ENCODE measurements around the gene MTG2. TPM values are rescaled to one million over a fixed set of nuclear protein-coding genes. Genes with fewer than 3 reads are reported as not detected.

Gene MTG2
- total RNA-seq, 1 donor from 2014 or later = 17.6 TPM

DNA sequence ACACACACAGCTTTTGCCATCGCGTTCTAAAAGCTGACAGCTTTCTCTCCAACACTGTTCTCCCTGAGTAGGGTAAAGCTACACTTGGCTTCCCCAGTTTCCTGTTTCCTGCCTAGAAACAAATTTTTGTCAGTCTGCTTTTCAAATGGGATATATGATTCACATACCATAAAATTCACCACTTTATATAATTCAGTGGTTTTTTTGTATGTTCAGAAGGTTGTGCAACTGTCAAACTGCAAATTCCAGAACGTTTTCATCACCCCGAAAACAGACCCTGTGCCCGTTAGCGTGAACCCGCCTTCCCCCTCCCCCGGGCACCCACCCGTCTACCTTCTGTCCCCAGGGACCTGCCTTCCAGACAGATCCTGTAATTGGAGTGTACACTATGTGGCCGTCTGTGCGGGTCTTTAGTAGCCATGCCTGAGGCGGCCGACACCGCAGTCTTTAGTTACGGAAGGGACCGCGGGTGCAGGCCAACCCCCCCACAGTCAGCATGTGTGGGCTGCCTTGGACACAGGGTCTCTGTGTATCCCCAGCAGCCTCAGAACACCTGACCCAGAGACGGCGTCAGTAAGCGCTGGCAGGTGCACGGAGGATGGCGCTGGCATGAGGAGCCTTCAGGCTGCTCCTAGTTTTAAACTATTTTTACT, 20.7 kb downstream of the MTG2 start:
- no peak for DNase-seq (ENCODE audit: low read depth, low spot score)

DNA sequence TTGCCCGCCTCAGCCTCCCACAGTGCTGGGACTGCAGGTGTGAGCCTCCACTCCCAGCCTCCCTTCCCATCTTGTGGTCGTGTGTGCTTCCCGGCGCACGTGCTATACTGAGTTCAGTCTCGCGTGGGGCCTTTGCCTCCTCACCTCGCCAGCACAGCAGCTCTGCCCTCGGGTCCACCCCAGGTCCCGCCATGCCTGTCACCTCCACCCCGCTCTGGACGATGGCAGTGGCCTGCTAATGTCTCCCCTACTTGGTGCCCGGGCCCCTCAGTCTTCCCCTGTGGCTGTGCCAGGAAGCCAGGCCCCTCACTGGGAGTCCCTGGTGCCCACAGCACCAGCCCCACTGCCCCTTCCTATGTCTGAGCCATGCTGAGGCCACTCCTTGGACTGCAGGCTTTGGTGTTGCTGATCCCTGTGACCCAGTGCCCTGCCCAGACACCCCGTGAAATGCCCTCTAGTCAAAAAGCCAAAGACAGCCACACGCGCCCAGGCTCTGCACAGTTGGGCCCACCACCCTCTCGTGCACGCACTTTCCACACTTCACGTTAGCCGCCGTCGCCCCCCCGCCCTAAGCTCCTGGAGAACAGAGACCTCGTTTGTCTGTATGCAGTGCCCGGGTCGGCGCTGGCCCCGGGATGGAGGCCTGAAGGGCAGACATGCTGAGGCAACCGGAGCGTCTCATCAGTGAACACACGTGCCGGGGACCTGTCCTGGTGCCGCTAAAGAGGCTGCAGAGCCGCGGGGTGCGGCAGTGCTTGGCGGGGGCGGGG, 23.0 kb downstream of the MTG2 start:
- DNase-seq (ENCODE audit: low read depth, low spot score) = no peak

DNA sequence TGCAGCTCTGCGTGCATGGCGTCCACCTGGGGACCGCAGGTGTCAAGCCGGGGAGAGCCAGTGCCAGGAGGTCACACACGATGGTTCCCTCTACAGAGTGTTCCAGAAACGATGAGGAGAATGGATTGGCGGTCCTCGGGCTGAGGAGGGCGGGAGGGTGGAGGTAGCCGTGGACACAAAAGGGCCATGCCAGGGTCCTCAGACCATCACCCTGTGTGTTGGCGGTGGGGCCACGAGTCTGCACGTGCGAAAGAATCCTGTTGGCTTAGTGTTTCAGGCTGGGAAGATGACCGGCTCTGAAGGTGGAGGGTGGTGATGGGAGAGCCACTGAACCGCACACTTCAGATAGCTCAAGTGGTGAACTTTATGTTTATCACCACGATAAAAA, 23.6 kb downstream of the MTG2 start:
- no peak for DNase-seq (ENCODE audit: low read depth, low spot score)

DNA sequence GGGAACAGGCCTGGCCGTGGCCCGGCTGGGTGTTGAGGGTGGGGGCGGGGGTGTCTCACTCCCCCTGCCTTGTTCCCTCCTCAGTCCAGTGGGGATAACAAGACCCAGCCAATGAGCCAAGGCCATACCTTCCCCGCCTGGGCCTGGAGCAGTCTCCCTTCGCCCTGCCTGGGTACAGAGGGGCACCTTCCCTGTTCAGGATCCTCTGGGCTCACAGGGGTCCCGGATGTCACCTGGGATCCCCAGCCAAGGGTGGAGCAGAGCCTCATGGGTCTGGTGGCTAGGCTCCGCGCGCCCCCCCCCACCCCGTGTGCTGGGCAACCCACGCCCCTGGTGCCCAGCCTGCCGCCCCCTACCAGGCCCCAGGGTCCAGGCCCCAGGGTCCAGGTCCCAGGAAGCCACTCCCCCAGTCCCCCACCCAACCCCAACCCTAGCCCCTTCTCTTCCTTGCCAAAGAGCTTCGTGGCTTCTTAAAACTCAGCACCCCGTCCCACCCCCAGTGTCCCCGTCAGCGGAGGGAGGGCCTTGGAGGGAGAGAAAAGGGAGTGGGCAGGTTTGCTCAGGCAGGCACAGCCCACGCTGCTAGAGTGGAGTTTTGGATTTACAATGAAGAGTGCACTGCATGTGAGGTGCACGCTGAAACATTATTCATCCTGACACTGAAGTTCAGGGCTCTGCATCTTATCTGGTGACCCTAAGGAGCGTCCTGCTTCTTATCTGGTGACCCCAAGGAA, 25.4 kb downstream of the MTG2 start:
- DNase-seq (ENCODE audit: low read depth, low spot score) = no peak

DNA sequence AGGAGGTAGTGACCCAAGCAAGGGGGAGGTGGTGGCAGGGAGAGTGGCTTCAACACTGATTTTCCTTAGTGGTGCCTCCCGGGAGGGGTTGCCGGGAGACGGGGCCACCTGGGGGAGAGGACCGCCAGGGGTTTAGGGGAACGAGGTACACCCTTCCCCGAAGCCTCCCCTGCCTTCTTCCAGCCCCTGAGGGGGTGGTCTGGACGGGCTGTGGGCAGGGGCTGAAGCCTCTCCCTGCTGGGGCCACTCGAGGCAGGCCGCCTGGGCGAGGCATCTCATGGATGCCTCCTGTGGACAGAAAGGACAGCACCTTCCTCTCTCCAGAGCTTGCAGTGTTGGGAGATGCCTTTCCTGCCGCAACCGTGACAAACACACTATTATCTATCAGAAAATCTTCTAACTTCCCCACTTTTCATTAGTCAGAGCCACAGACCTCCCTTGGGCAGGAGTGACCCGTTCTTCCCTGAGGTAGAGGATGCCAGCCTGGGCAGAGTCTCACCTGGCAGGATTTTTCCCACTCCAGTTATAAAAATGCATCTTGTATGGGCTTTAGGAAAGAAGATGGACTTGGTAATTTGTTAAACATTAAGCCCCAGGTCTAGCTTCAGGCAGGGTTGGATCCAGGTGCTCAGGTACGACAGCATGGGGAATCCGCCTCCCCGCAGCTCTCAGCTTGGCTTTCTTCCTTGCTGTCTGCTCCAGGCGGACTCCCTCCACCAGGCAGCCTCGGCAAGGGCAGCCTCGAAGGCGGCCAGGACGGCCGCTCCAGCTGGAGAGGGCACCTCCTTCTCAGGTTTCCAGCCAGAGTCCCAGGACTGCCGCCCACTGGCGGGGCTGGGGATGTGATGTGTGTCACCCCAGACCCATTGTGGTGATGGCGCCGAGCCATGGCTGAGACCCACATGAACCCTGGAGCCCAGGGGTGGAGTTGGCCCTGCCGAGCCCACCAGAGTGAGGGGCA, 26.2 kb downstream of the MTG2 start:
- DNase-seq (ENCODE audit: low read depth, low spot score) = no peak

DNA sequence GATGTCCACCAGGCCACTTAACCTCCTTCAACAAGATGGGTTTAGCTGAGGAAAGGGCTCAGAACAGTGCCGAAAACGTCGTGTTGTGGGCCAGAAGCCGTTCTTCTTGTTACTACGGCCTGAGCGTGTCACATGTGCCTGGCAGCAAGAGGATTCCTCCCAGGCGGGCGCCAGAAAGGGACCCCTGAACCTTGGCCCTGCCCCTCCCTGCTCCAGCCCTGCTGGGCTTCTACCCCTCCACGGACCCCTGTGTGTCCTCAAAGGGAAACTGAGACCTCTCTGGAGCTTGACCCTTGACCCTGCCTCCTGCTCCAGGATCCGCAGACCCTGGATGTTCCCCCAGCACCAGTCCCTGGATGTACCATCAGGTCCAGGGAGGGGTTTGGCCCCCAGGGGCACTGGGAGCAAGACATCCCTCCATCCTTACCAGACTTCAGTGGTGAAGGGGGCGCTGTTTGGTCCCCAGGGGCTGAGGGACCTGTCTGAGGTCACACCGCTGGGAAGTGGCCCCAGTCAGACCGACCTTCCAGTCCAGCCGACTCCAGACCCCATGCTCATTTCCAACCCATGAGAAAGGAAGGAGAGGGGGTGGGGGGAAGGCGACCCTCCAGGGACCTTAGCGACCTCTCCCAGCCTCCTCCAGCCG, 27.1 kb downstream of the MTG2 start:
- no peak for DNase-seq (ENCODE audit: low read depth, low spot score)

DNA sequence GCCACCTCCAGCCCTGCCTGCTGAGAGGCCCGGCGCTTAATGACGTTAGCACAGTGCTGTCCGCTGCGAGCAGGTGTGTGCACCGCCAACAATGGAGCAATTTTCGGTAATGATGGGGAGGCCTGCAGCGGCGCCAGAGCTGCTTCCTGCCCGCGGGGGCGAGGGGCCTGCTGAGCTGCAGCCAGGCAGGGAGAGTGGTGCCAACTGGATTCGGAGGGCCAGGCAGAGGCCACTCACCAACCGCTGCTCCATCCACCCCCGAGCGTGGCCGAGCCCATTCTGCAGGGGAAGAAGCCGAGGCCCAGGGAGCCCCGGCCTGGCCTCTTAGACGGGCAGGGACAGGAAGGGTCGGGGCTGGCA, 27.6 kb downstream of the MTG2 start:
- DNase-seq (ENCODE audit: low read depth, low spot score) = no peak

DNA sequence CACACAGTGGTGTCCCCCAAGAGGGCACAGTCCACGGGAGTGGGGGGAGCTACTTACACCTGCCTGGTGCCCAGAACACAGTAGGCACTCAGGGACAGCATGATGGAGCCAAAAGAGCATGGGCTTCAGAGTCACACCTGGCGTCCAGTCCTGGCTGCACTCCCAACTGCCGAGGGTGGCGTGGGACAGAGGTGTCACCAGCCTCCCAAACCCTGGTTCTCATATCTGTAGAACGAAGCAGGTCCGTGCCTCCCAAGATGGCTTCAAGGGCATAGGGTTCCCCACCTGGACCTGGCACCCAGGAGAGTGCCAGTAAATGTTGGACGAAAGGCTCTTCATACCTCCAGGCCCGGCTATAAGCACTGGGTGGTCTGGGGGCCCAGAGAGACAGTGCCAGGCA, 28.4 kb downstream of the MTG2 start:
- no peak for DNase-seq (ENCODE audit: low read depth, low spot score)

DNA sequence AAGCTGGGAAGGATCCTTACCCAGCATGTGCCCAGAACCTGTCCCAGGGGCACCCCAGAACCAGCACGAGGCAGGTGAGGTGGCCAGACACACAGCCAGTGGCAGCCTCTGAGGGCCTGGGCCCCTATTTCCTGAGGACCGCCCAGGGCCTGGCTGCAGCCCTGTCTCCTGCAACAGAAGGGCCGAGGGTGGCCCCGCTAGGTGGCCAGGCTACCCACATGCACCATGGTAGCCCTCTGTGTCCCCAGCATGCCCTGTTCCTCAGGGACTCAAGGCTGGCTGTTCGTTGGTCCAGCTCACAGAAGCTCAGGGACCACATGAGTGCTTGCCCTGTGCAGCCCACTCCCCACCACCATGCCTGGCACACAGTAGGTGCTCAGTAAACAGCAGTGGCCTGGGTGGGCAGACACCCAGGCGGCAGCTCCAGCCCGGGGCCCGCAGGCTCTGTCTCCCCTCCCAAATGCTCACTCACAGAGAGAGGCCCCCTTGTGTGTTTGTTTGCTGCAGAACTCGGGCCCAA, 29.0 kb downstream of the MTG2 start:
- DNase-seq (ENCODE audit: low read depth, low spot score) = no peak

DNA sequence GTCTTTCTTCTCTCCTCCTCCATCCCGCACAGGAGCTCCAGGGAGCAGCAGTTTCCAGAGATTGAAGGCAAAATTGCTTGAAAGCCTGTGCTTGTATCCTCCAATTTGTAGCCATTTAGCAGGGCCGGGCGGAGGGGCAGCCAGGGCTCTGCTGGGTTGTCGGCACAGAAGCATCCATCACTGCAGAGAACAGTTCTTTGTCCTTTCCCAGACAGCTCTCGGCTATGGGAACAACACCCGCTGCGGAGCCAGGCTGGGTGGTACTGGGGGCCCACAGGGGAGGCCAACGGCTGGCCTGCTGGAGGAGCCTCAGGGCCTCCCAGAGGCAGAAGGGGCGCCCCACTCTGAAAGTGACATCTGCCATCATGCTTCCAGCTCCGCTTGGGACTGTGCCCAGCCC, 29.5 kb downstream of the MTG2 start:
- DNase-seq (ENCODE audit: low read depth, low spot score) = no peak

DNA sequence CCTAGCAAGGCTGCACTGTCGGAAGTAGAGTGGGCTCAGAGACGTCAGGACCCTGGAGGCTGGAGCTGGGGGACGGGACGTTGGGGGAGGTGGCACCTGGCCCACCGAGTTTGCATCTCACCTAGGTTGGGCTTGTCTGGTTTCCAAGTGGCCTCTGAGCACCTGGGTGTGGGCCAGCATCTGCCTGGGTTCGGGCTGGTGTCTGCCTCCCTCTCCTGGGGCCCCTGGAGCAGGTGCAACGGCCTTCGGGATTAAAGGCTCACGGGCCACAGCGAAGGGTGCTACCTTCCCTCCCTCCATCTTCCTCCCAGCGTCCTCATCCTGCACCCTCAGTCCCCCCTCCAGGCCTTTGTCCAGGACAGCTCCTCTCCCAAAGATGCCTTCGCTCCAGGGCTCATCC, 31.2 kb downstream of the MTG2 start:
- DNase-seq (ENCODE audit: low read depth, low spot score) = no peak

DNA sequence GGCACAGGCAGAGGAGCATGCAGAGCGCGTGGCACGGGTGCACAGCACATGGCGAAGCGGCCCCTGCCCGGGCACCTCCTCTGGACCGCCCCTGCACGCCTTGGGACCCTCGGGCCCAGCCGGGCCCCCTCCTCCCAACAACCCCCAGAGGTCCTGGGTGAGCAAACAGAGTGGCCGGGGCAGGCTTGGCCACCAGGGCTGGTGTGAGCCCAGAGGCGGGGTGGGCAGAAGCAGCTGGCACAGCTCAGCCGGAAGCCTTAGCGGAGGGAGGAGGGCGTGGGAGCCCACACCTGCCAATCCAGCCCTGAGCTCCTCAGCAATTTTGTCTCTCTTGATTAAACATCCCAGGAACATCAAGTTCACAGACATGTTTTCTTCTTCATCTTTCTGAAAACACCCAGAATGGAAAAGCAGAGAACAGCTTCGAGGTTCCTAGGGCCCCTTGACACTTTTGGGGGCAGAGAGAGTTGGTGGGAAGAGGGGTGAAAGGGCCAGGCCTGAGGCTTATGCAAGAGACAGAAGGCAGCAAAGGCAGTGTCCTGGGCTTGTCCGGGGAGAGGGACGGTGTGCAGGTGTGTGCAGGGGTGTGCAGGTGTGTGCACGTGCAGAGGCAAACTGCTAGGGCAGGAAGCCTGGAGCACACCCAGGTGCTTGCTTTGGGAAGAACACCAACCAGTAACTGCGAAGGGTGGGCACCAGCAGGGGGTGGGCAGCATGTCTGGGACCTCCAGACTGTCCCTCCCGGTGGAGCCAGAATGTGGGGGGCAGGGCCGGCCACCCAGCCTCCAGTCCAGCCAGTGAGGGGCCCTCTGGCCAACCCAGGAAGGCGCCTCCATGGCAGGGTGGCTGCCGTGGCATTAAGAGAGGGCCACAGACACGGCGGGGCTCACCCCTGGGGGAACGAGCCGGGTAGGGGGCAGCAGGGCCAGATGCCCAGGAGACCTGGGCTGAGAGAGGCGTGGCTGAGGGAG, 32.5 kb downstream of the MTG2 start:
- no peak for DNase-seq (ENCODE audit: low read depth, low spot score)

DNA sequence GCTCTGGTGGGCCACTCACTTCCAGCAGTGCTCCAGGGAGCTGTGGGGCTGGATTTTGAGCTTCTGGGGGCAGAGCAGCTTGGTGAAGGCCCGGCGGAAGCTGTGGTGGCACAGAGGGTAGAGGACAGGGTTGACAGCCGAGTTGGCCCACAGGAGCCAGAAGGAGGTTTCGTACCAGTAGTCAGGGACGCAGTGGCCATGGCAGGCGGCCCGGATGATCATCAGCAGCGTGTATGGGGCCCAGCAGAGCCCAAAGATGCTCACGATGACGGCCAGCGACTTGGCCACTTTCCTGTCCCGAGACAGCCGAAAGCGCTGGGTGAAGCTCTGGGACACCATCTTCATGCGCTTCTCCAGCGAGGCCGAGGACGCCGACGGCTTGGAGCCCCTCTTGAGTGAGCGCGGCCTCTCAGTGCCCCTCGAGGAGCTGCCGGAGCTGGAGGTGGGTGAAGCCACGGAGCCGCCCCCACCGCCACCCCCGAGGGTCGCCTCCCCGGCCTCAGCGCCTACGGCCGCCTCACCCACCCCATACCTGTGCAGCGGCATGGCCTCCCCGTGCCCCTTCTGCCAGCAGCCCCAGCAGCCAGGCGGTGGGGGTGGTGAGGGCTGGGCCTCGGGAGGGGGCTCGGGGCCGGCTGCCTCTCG, 33.3 kb downstream of the MTG2 start:
- DNase-seq (ENCODE audit: low read depth, low spot score) = no peak

DNA sequence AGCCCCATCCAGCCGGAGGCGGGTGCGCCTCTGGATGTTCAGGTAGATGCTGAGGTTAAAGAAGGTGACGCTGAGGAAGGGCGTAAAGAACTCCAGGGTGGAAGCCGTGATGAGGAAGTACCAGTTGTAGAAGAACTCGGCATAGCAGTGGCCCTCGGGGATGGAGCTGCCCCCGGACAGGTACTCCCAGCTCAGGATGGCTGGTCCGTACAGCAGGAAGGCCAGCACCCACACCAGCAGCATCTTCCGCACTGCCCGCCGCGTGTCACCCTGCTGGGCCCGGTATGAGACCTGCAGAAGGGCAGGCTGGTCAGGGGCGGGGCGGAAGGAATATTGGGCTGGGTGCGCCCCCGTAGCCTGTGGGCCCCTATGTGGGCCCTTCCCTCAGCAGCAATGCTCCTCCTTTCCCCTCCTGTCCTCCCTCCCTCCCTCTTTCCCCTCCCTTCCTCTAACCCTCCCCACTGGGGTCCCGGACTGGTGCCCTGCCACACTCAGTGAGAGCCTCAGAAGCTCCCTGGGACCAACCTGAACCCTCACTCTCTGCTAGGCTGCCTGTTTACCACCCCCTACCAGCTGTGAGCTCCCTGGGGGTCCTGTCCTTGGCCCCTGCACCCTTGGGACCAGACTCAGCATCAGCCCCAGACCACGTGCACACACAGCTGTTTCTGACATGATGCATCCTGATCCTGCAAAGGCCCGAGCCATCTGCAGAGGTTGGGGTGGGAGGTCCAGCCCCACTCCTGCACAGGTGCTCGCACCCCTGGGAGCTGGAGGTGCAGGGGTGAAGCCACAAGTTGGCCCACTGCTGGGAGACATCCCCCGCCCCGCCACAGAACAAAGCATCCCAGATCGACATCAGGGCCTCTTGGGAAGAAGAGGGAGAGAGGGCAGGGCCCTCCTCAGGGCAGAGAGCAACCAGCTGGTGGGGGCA, 34.1 kb downstream of the MTG2 start:
- DNase-seq (ENCODE audit: low read depth, low spot score) = no peak

DNA sequence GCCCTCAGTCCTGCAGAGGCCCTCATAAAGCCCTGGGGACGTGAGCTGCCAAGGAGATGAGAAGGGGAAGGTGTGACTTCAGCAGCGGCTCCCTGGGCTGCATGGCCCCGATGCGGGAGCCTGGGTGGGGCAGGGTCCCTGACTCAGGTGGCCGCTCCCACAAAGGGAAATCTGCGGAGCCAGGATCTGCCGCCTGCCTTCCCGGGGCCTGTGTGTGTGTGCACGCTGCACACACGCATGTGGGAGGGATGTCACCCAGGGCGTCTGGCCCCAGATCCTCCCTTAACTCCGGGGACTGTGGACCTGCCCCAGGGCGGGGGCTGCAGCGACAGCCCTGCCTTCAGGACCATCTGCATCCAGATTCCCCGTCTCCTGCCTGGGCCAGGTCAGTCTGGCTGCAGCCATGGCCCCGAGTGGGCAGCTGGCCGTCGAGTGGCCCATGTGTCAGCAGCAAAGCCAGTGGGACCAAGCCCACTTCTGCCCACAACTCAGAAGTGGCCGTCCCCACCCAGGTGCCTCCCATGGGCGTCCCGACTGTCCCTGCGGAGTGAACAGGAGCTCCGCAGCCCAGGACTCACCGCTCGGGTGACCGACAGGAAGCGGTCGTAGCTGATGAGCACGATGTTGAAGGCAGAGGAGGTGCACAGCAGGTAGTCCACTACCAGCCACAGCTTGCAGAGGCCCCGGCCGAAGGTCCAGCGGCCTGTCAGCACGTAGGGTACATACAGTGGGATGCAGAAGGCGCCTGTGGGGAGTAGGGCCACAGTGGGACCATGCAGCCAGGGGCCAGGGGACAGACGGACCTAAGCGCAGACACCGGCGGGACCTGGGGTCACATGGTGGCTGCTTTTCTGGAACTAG, 35.3 kb downstream of the MTG2 start:
- DNase-seq (ENCODE audit: low read depth, low spot score) = no peak

DNA sequence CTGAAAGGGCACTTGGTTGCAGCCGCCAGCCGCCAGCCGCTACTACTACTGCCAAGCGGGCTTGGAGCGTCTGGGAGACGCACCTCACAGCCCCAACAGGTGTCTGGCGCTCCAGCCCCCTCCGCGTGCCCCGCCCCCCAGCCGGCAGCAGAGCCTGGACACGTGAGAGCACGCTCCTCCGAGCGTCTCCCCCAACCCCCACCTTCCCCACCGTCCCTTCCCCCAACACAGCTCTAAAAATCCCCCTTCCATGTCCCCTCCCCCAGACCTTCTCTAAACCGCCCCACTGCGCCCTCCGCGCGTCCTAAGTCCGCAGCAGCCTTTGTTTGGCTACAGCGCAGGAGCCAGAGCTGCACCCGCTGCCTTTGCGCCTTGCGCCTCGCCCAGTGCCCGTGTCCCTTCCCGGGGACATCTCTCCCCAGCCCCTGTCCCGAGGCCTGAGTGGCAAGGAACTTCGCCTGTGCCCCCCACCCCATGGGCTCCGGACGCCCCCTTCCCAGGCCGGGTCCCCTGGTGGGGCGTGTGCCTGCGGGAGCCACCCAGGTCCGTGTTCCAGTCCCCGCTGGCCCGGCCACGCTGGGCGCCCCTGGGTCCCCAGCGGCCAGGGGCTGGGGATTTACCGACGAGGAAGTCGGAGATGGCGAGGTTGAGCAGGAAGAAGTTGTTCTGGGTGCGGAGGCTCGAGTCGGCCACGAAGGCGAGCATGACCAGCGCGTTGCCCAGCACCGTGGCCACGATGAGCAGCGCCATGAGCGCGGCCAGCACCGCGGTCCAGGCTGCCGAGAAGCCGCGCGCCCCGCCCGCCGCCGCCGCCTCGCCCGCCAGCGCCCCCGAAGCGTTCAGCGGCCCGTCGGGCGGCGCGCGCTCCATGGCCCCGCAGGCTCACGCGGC, 36.5 kb downstream of the MTG2 start:
- no peak for DNase-seq (ENCODE audit: low read depth, low spot score)

Measured in pulmonary artery endothelial cell (primary cell).